H1 (cell line): ENCODE data around the gene FAM151A. TPM values are rescaled to one million over a fixed set of nuclear protein-coding genes. Genes with fewer than 3 reads are reported as not detected.

Experiments used
- CTCF ChIA-PET: fragments of 300-600 bp; sonication (Branson Sonifier 250); formaldehyde crosslinking; loops from one replicate; lab custom pipeline; 2021; ENCODE audit not compliant: partially characterized antibody; lab: Charles Lee
- POLR2A ChIA-PET: fragments of 300-600 bp; sonication (Branson Sonifier 250); formaldehyde crosslinking; loops from one replicate; lab custom pipeline; 2021; ENCODE audit warnings: inconsistent platforms; ENCODE audit not compliant: partially characterized antibody; lab: Charles Lee
- DNase-seq, 2 experiments: peaks; one replicate each; pipeline versions ENCODE4 v3.0.0 to v3.0.0-alpha.2; 2010 to 2022; ENCODE audit warnings: low spot score in 2 of 2, low read depth in 1 of 2, mixed read lengths in 1 of 2
- FAIRE-seq: peaks from 2 replicates; lab custom pipeline; 2011; peaks lifted over from hg19 to GRCh38; lab: Jason Lieb, UNC
- H2AFZ ChIP-seq: 2 replicates; pipeline ENCODE4 v1.8.1; 2012; ENCODE audit warnings: low read length, inconsistent platforms
- H2AK5ac ChIP-seq: 2 replicates; pipeline ENCODE4 v1.6.1; 2013; ENCODE audit warnings: low read depth, low read length
- H2BK120ac ChIP-seq: replicated peaks from 2 replicates; pipeline ENCODE3; 2013; ENCODE audit warnings: low read depth, low read length, inconsistent platforms
- H2BK12ac ChIP-seq: 2 replicates; pipeline ENCODE4 v1.6.1; 2013; ENCODE audit warnings: low read depth, low read length
- H2BK15ac ChIP-seq: 2 replicates; pipeline ENCODE4 v1.6.1; 2013; ENCODE audit warnings: low read length
- H2BK20ac ChIP-seq: 2 replicates; pipeline ENCODE4 v1.6.1; 2013; ENCODE audit warnings: low read length
- H2BK5ac ChIP-seq: 2 replicates; pipeline ENCODE4 v1.6.1; 2013; ENCODE audit warnings: low read depth, low read length
- H3K14ac ChIP-seq: 2 replicates; pipeline ENCODE4 v1.6.1; 2013; ENCODE audit warnings: inconsistent platforms; ENCODE audit not compliant: insufficient read length
- H3K18ac ChIP-seq: 2 replicates; pipeline ENCODE4 v1.6.1; 2013; ENCODE audit warnings: low read length; ENCODE audit errors: extremely low read depth
- H3K23ac ChIP-seq: 2 replicates; pipeline ENCODE4 v1.6.1; 2013; ENCODE audit warnings: inconsistent platforms; ENCODE audit not compliant: insufficient read length
- H3K23me2 ChIP-seq: 2 replicates; pipeline ENCODE4 v1.6.1; 2013; ENCODE audit warnings: low read depth, low read length
- H3K27ac ChIP-seq: 2 replicates; pipeline ENCODE4 v1.6.1; 2011; ENCODE audit warnings: low read depth, low read length, inconsistent platforms
- H3K27me3 ChIP-seq, 4 experiments: replicated peaks in 1 of 4; 1 replicate in 1 of 4; 2 replicates in 3 of 4; pipeline versions ENCODE4 v1.6.1 to v1.8.1; 2011 to 2013; ENCODE audit warnings: low read length in 3 of 4, mild to moderate bottlenecking in 3 of 4, inconsistent platforms in 2 of 4, mixed read lengths in 2 of 4, moderate library complexity in 1 of 4; ENCODE audit not compliant: control insufficient read depth in 3 of 4, insufficient read depth in 3 of 4; ENCODE audit errors: extremely low read depth in 1 of 4
- H3K36me3 ChIP-seq, 4 experiments: 2 replicates each; pipeline versions ENCODE4 v1.6.1 to v1.8.1; 2011 to 2013; ENCODE audit warnings: mild to moderate bottlenecking in 4 of 4, low read length in 3 of 4, moderate library complexity in 2 of 4, control low read depth in 1 of 4, inconsistent platforms in 1 of 4; ENCODE audit not compliant: insufficient read depth in 4 of 4, control insufficient read depth in 2 of 4
- H3K4ac ChIP-seq: replicated peaks from 2 replicates; pipeline ENCODE3; 2013; ENCODE audit warnings: low read length, low read depth, mixed read lengths, inconsistent platforms; ENCODE audit not compliant: insufficient read length
- H3K4me1 ChIP-seq, 4 experiments: replicated peaks in 1 of 4; 1 replicate in 1 of 4; 2 replicates in 3 of 4; pipeline versions ENCODE4 v1.6.1 to v1.8.1; 2011 to 2013; ENCODE audit warnings: low read length in 3 of 4, inconsistent platforms in 2 of 4, mixed read lengths in 1 of 4; ENCODE audit not compliant: insufficient read depth in 4 of 4, control insufficient read depth in 3 of 4
- H3K4me2 ChIP-seq, 2 experiments: 2 replicates each; pipeline versions ENCODE4 v1.6.1 to v1.8.1; 2011 to 2013; ENCODE audit warnings: low read depth in 2 of 2, low read length in 2 of 2, control low read depth in 1 of 2, inconsistent platforms in 1 of 2, mild to moderate bottlenecking in 1 of 2; ENCODE audit not compliant: insufficient read depth in 1 of 2
- H3K4me3 ChIP-seq, 4 experiments: fragments of 200-600, 300-600 bp in 1 of 4; sonication (generic), shearing (Covaris generic), sonication (Bioruptor Twin) in 1 of 4; 2 replicates each; pipeline versions ENCODE4 v1.5.1 to v1.8.1; 2011 to 2016; ENCODE audit warnings: low read length in 4 of 4, low read depth in 3 of 4, control low read depth in 2 of 4, inconsistent platforms in 2 of 4, mild to moderate bottlenecking in 2 of 4, mixed read lengths in 1 of 4, moderate library complexity in 1 of 4; ENCODE audit not compliant: insufficient read depth in 2 of 4; ENCODE audit errors: extremely low read depth in 1 of 4
- H3K56ac ChIP-seq: replicated peaks from 2 replicates; pipeline ENCODE3; 2013; ENCODE audit warnings: low read depth, mild to moderate bottlenecking, mixed read lengths, low read length, inconsistent platforms; ENCODE audit not compliant: insufficient read length
- H3K79me1 ChIP-seq: 2 replicates; pipeline ENCODE4 v1.6.1; 2013; ENCODE audit warnings: low read depth, low read length, control low read depth
- H3K79me2 ChIP-seq, 2 experiments: 2 replicates each; pipeline versions ENCODE4 v1.6.1 to v1.8.1; 2012 to 2013; ENCODE audit warnings: low read length in 2 of 2, mild to moderate bottlenecking in 2 of 2, inconsistent platforms in 1 of 2; ENCODE audit not compliant: insufficient read depth in 2 of 2, control insufficient read depth in 1 of 2
- H3K9ac ChIP-seq, 4 experiments: replicated peaks in 1 of 4; 1 replicate in 1 of 4; 2 replicates in 3 of 4; pipeline versions ENCODE4 v1.6.1 to v1.8.1; 2011 to 2013; ENCODE audit warnings: low read depth in 3 of 4, low read length in 3 of 4, control low read depth in 2 of 4, mild to moderate bottlenecking in 2 of 4, moderate library complexity in 2 of 4, inconsistent platforms in 1 of 4; ENCODE audit errors: extremely low read depth in 1 of 4
- H3K9me3 ChIP-seq, 2 experiments: 2 replicates each; pipeline versions ENCODE4 v1.6.1 to v1.8.1; 2012 to 2013; ENCODE audit warnings: mild to moderate bottlenecking in 2 of 2, moderate library complexity in 2 of 2, control low read depth in 1 of 2, inconsistent platforms in 1 of 2, low read depth in 1 of 2, low read length in 1 of 2, mixed read lengths in 1 of 2; ENCODE audit not compliant: insufficient read depth in 2 of 2
- H4K20me1 ChIP-seq, 2 experiments: replicated peaks in 1 of 2; 2 replicates each; pipeline versions ENCODE3 to v1.8.1; 2011 to 2013; ENCODE audit warnings: inconsistent platforms in 2 of 2, low read length in 2 of 2, mild to moderate bottlenecking in 1 of 2; ENCODE audit not compliant: insufficient read depth in 2 of 2, control insufficient read depth in 1 of 2
- H4K5ac ChIP-seq: 2 replicates; pipeline ENCODE4 v1.6.1; 2013; ENCODE audit warnings: low read length, low read depth, mixed read lengths, inconsistent platforms; ENCODE audit not compliant: insufficient read length
- H4K8ac ChIP-seq: 2 replicates; pipeline ENCODE4 v1.8.0; 2013; ENCODE audit warnings: mild to moderate bottlenecking, moderate library complexity, low read length, inconsistent platforms; ENCODE audit not compliant: insufficient read depth; ENCODE audit errors: extremely low read depth
- H4K91ac ChIP-seq: replicated peaks from 2 replicates; pipeline ENCODE3; 2013; ENCODE audit warnings: low read length, mixed read lengths, inconsistent platforms; ENCODE audit not compliant: insufficient read length
- SIRT6 ChIP-seq: IDR thresholded peaks from one replicate; pipeline ENCODE4 v1.7.1; 2012; ENCODE audit warnings: low read length, inconsistent platforms
- ZNF274 ChIP-seq: IDR thresholded peaks from 2 replicates; pipeline ENCODE4 v1.7.0; 2012; ENCODE audit warnings: low read length, borderline replicate concordance; ENCODE audit errors: extremely low read depth
- WGBS, 2 experiments: shearing (Covaris generic) in 1 of 2; methylation state at CpG; one replicate each; pipeline versions ENCODE4 v1.1.6 to v1.1.7; 2013 to 2015; ENCODE audit warnings: low lambda C conversion rate in 2 of 2, mixed read lengths in 2 of 2, inconsistent platforms in 1 of 2, low coverage in 1 of 2, missing lambda C conversion rate in 1 of 2; ENCODE audit not compliant: insufficient replicate concordance in 2 of 2, insufficient coverage in 1 of 2, insufficient read length in 1 of 2; ENCODE audit errors: extremely low coverage in 1 of 2, missing lambda C conversion rate in 1 of 2; 5-methylcytosine and 5-hydroxymethylcytosine counted together
- polyA plus RNA-seq, 7 experiments: library from polyadenylated mRNA; depleted of rRNA in 3 of 7; stranded (reverse) in 5 of 7; unstranded in 2 of 7; fragments of >200 nt in 5 of 7; fragments of 200-250 nt in 2 of 7; gene quantifications; 1 replicate in 5 of 7; 2 replicates in 1 of 7; 4 replicates in 1 of 7; pipeline versions ENCODE4 v1.2.1 to v1.2.3, GENCODE V29; 2011 to 2013; ENCODE audit warnings: missing spikeins in 2 of 7, mixed read lengths in 2 of 7
- total RNA-seq: library from RNA; stranded (reverse); fragmentation: NEBNext Ultra II Directional; extraction: Animal tissue kit (Norgen Biotek cat#: 25700); gene quantifications from 2 replicates; pipeline ENCODE4 v1.2.1, GENCODE V29; 2021

Gene FAM151A
- total and polyA plus RNA-seq, 2 of the 8 experiments (the other 6 are each of a cell fraction or from before 2014, with no cell fraction given): not detected

DNA sequence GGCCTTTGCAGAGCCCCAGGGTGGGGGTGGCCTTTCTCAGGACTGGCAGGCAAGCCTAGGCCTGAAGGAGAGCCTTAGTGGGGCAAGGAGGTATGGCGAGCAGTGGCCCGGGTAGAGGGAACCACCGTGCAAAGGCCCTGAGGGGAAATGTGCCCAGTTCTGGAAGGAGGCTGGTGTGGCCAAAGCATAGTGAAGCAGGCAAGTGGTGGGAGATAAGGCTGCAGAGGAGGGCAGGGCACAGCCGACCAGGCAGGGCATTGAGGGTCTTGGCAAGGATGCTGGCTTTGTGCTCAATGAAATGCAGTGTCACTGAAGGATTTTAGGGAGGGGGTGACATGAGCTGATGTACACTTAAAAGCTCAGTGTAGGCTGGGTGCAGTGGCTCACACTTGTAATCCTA is 41.0 kb upstream of the FAM151A start:
- H2AK5ac ChIP-seq: no peak overlapping the region
- H3K4me1 ChIP-seq: no peaks in the 10 kb centered on the region
- H2BK15ac ChIP-seq: no peak overlapping the region
- H2BK5ac ChIP-seq: no peak overlapping the region
- CTCF ChIA-PET: interaction anchor here (0.9 to 3.3 kb wide), 6 partner anchors 10 to 584 kb away, joined by 3 to 15 read pairs (median 4); no protein-coding TSS in a partner anchor
- no peak overlapping the region for H2BK12ac ChIP-seq
- no peak overlapping the region for H3K27ac ChIP-seq
- no peaks in the 10 kb centered on the region for H3K36me3 ChIP-seq
- H4K5ac ChIP-seq: no peak overlapping the region
- no peak overlapping the region for H3K23ac ChIP-seq
- no peak overlapping the region for H2BK120ac ChIP-seq
- no peaks in the 10 kb centered on the region for H3K27me3 ChIP-seq
- no peak overlapping the region for H4K91ac ChIP-seq
- H3K14ac ChIP-seq: no peak overlapping the region
- H3K9me3 ChIP-seq: no peaks in the 10 kb centered on the region
- H3K4me2 ChIP-seq: no peak overlapping the region
- 98% methylated on average over 4 of the region's 4 CpGs; no CpG with 5 or more reads in 1 of the 2 experiments for WGBS, 2 experiments
- H3K9ac ChIP-seq: no peak overlapping the region
- FAIRE-seq: no peak
- H3K18ac ChIP-seq: no peak overlapping the region
- H3K79me1 ChIP-seq: no peaks in the 10 kb centered on the region
- no peaks in the 10 kb centered on the region for H3K23me2 ChIP-seq
- no peaks in the 10 kb centered on the region for H4K20me1 ChIP-seq
- POLR2A ChIA-PET: no interaction called here
- H2AFZ ChIP-seq: no peak overlapping the region
- DNase-seq: no peak
- H4K8ac ChIP-seq: no peak overlapping the region
- no peak overlapping the region for H3K56ac ChIP-seq
- H3K4me3 ChIP-seq: no peak overlapping the region
- no peak overlapping the region for H2BK20ac ChIP-seq
- no peak overlapping the region for H3K4ac ChIP-seq
- H3K79me2 ChIP-seq: no peaks in the 10 kb centered on the region
- no peak for TF ChIP-seq SIRT6
- TF ChIP-seq ZNF274: no peak
